ENCODE results near the gene TEX30.
A peak's percentile ranks its signal among the peaks of the same experiment; 100 is the strongest.
"Not testable (repeated sequence)": the region's sequence is repeated elsewhere in the genome, so short reads cannot be mapped to it uniquely, and the experiment has no call there.

The TEX30 gene

GRCh38 chr13:102773441-102774213, at the start of gene TEX30:
TEX30 (minus strand) TSS chr13:102773786; CDS start chr13:102770026, 3,760 bp downstream.
- peak; percentile 94 for DNase-seq

- no peak for DNase-seq
Measured at GRCh38 chr13:102817907-102818306, 44.3 kb upstream of the TEX30 start.

DNA sequence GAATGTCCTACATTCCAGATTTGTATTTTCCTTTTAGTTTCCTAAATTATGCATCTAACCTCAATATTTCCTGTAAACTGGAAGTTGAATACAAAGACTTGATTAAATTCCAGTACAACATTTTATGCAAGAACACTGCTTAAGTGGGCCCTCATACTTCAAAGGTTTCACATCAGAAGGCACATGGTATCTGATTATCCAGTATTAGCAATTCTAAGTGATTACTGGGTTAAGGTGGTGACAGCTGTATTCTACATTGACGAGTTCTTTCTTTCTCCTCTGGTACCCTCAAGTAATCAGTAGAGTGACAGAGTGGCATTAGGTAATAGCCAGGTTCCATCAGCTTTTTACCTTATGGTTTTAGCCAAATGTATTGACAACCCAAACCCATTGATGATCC, 43.7 kb upstream of the TEX30 start:
- no peak for DNase-seq

DNA sequence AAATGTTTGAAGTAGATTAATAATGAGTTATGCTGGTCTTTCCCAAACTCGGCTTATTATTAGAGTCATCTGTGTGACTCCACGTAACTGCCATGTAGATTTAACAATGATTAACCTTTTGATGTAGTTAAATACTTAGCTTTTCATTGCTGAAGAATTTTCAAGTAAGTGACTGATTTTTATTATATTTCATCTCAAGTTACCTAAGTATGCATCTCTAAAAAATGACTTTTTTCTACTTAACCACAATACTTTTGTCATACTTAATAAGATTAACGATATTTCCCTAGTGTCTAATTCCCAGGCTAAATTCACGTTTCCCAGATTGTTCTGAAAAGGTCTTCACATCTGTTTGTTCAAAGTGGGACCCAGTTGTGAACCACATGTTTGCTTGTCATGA, 43.1 kb upstream of the TEX30 start:
- no peak for DNase-seq

DNA sequence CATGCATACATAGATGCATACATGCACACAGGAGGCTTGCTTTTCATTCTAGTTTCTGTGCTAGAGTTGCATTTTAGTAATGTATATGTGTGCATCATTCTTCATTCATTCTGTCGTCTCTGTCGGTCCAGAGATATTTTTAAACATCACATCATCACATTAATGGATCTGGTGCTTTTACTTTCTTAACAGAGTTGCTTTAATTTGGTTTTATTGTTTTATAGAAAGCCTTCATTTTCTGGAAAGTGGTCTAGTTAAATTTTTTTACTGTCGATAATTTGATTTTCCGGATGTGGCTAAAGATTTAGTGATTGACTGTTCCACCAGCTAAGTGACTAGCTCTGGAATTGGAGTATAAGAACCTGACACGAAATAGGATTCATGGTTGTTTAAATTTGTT, 42.2 kb upstream of the TEX30 start:
- DNase-seq: no peak

DNA sequence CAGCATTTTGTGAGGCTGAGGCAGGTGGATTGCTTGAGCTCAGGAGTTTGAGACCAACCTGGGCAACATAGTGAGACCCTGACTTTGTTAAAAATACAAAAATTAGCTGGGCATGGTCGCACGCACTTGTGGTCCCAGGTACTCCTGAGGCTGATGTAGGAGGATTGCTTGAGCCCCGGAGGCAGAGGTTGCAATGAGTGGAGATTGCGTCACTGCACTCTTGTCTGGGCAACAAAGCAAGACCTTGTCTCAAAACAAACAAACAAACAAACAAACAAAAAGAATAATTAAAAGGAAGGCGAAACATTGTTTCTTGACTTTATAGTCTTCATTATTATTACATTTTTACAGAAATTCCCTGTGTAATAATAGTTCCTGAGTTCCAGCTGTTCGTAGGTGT, 41.2 kb upstream of the TEX30 start:
- no peak for DNase-seq

- DNase-seq: no peak
Measured at GRCh38 chr13:102814025-102814607, 40.5 kb upstream of the TEX30 start.

DNA sequence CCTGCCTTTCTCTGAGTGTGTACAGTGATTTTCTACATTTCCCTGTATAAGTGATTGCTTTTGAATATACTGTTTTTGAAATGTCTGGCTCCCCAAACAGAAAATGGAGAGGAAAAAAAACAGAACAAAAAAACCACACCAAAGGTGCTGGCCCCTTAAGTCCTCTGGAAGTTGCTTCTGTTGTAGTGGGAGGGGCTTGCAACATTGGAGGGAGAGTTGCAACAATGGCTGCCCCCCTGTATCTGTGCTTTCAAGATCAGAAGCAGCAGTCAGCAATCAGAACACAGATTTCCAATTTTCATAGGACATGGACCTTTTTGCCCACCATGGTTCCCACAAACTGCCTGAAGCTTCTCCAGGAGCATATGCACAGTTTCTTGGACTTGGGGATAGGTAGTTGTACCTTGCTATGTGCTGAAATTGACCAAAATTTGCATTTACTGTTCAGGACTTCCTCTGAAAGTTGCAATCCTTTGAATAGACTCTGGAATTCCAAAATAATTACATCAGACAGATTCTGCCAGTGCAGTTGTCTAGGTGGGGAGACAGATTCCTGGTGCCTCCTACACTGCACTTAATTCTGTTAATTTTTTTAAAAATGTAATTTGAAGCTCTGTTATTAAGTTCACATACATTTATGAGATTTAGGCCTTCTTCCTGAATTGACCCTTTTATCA, 39.2 kb upstream of the TEX30 start:
- no peak for DNase-seq

DNA sequence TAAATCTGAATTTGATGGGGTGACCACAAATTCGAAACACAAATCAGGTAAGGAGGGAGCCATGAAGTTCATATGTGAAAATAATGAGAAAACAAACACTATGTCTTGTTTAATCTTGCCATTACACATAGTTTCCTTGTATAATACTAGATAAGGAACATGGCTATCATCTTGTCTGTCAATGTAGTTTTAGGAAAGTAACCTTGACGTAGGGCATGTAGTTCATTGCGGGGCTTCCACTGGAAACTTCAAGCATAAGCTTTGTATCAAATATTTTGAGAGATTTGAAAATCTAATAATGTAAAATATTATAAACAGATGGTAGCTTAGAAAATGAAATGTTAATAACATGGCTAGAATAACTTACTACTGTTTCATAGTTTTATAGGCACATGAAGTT, 34.1 kb upstream of the TEX30 start:
- DNase-seq: no peak

DNA sequence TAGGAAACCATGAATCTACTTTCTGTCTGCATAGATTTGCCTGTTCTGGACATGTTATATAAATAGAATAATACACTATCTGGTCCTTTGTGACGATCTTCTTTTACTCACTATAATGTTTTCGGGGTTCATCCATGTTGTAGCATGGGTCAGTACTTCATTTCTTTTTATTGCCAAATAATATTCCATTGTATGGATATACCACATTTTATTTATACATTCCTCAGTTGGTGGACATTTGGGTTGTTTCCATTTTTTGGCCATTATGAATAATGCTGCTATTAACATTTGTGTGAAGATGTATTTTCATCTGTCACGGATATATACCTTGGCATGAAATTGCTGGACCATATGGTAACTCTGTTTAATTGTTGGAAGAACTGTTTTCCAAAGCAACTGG, 32.1 kb upstream of the TEX30 start:
- DNase-seq: no peak

GRCh38 chr13:102800145-102801041, 26.8 kb upstream of the TEX30 start:
- DNase-seq: peak; percentile 87

DNA sequence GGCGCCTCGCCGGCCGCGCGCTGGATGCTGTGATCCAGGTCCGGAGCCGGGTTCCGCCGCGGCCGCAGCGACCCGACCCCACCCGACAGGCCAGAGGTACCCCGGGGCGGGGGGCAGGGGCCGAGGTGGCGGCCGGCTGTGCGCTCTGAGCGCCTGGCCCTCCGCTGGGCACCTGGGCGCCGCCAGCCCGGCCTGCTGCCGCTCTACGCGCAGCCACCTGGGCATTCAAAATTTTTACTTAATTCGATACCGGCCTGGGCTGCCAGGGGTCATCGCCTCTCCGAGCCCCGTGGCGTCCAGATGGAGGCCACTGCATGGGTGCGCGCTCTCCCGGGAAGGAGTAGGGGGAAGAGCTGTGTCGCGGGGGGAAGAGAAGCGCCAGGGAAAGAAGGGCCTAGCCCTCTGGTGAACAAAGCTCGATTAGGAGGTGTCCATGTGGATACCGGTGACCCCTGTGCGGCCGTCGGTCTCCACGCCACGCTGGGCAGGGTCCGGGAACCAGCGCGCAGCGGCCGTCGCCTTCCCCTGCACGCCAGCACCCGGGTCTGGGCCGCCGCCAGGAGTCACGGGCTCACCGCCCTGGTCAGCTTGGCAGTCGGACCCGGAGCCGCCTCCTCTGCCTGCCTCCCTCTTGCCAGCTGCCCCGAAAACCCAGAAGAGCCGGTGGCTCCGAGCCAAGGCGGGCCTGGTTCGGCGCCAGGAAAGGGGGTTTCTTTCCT, 26.0 kb upstream of the TEX30 start:
- peak; percentile 24 for DNase-seq

GRCh38 chr13:102798581-102799425, 25.2 kb upstream of the TEX30 start, which contains the start of the genes BIVM and POGLUT2:
BIVM (plus strand) TSS chr13:102799119; CDS start chr13:102807268, 8,149 bp downstream.
POGLUT2 (minus strand) TSS chr13:102798976; CDS start chr13:102798670, 306 bp downstream.
- peak; percentile 90 for DNase-seq

GRCh38 chr13:102793611-102794355, 20.2 kb upstream of the TEX30 start:
- DNase-seq: no peak

DNA sequence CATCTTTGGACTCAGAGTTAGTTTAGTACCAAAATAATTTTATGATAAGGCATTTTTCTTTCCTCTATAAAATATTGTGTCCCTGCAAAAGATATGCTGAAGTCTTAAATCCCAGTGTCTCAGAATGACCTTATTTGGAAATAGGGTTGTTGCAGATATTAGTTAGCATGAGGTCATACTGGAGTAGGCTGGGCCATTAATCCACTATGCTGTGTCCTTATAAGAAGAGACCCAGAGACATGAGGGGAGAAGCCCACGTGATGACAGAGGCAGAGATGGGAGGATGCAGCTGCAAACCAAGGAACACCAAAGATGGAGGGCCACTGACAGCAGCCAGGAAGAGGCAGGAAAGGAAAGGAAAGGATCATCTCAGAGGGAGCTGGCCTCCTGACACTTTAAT, 18.8 kb upstream of the TEX30 start:
- DNase-seq: no peak

DNA sequence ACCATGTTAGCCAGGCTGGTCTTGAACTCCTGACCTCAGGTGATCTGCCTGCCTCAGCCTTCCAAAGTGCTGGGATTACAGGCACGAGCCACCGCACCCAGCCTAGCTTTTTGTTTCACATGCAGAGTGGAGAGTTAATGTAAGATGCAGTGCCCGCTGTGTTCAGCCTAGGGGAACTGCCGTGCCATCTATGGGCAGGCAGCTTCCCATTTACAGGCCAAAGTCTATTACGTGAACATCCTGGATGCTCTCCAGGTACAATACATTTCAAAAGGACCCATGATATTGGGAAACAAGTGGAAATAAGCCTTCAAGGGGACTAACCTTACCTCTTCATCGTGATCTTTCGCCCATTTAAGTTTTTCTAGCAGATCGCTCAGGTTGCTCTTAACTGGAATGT, 15.1 kb upstream of the TEX30 start:
- no peak for DNase-seq

- DNase-seq: no peak
Measured at GRCh38 chr13:102784483-102784882, 10.9 kb upstream of the TEX30 start.

GRCh38 chr13:102781591-102781990, 8.0 kb upstream of the TEX30 start:
- DNase-seq: no peak

GRCh38 chr13:102780656-102781055, 7.1 kb upstream of the TEX30 start:
- not testable (repeated sequence) for DNase-seq

DNA sequence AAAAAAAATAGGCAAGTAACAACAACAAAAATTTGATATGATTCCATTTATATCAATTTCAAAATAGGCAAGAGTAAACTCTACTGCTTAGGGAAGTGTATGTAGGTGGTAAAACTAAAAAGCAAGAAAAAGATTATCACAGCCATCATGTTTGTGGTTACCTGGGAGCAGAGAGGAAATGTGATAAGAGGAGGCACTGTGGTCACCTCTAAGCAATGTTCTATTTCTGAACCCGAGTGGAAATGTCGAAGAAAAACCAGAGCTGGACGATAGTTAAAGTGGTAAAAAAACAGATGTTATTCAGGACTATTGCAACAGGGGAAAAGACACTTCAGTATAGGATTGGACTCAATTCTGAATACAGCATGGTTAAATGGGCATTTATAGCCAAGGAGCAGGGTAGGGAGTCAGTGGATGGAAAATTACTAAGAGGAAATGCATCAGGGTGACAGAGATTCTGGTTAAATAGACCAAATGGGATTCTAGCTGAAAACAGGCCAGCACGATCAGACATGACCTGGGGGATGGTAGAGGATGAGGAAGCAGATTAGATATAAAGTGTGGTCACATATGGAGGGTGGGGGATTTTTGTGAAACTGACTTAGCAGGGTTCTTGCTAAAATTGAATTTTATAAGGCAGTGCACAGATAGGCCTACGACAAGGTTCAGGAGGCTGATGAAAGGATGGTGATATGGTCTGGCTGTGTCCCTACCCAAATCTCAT, 6.0 kb upstream of the TEX30 start:
- DNase-seq: no peak
